KMS-11 (cell line): ENCODE measurements around the gene CTNS.

Experiments used
- H2AFZ ChIP-seq: fragments of 200-600 bp; sonication (generic); 2 replicates; pipeline ENCODE4 v1.6.1; 2016; ENCODE audit warnings: antibody characterized with exemption, mixed run types, low read depth
- H3K27ac ChIP-seq: fragments of 200-600 bp; sonication (generic); 2 replicates; pipeline ENCODE4 v1.6.1; 2016; ENCODE audit warnings: mild to moderate bottlenecking, mixed run types
- H3K27me3 ChIP-seq: fragments of 200-600 bp; sonication (generic); 2 replicates; pipeline ENCODE4 v1.6.1; 2017; ENCODE audit warnings: mild to moderate bottlenecking, low read depth, mixed run types, moderate library complexity; ENCODE audit not compliant: insufficient read depth
- H3K36me3 ChIP-seq: fragments of 200-600 bp; sonication (generic); 2 replicates; pipeline ENCODE4 v1.6.1; 2017; ENCODE audit warnings: mild to moderate bottlenecking, mixed run types; ENCODE audit not compliant: insufficient read depth
- H3K4me1 ChIP-seq: fragments of 200-600 bp; sonication (generic); 2 replicates; pipeline ENCODE4 v1.6.1; 2016; ENCODE audit warnings: mild to moderate bottlenecking, low read depth, mixed run types; ENCODE audit not compliant: poor library complexity, severe bottlenecking
- H3K4me2 ChIP-seq: fragments of 200-600 bp; sonication (generic); 2 replicates; pipeline ENCODE4 v1.7.0; 2016; ENCODE audit warnings: mild to moderate bottlenecking, mixed run types
- H3K4me3 ChIP-seq: fragments of 200-600 bp; sonication (generic); IDR thresholded peaks from 2 replicates; pipeline ENCODE4 v1.6.1; 2017; ENCODE audit warnings: low read depth, low read length, mixed read lengths; ENCODE audit not compliant: insufficient read depth
- H3K79me2 ChIP-seq: fragments of 200-600 bp; sonication (generic); 2 replicates; pipeline ENCODE4 v1.6.1; 2016; ENCODE audit warnings: low read depth, mixed run types; ENCODE audit not compliant: insufficient read depth
- H3K9ac ChIP-seq: fragments of 200-600 bp; sonication (generic); 2 replicates; pipeline ENCODE4 v1.6.1; 2016; ENCODE audit warnings: mild to moderate bottlenecking, mixed run types
- H4K20me1 ChIP-seq: fragments of 200-600 bp; sonication (generic); 2 replicates; pipeline ENCODE4 v1.6.1; 2016; ENCODE audit warnings: mild to moderate bottlenecking, mixed run types; ENCODE audit not compliant: insufficient read depth
- TF ChIP-seq, protein P1 (sequence below): fragments of 200-600 bp; sonication (generic); conservative IDR thresholded peaks from 2 replicates; pipeline ENCODE4 v1.6.1; 2017; ENCODE audit warnings: low read depth, mild to moderate bottlenecking, antibody characterized with exemption, low read length, moderate library complexity, mixed read lengths

Gene CTNS

DNA sequence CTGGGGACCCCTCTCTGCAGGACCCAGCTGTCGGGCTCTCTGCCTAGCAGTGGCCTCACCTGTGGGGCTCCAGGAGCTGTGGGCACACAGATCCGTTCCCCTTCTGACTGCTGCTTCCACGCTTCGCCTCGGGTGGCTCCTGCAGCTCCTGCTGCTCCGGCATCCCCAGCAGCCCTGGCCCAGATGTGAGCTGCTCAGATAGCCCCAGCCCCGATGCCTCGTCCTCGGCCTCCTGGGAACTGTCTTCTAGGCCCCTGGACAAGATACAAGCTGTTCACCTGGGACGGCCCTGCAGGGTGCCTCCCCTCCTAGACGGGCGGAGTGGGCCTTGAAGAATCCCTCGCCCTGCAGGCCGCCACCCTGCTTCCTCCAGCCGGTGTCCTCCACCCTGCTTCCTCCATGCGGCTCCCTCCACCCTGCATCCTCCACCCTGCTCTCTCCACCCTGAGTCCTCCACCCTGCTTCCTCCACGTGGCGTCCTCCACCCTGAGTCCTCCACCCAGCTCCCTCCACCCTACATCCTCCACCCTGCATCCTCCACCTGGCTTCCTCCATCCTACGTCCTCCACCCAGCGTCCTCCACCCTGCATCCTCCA lies 43.1 kb downstream of the CTNS start:
- H3K4me1 ChIP-seq = peaks cover 4% of the 10 kb centered on the region
- no peaks in the 10 kb centered on the region for H3K36me3 ChIP-seq
- no peaks in the 10 kb centered on the region for H4K20me1 ChIP-seq
- no peaks in the 10 kb centered on the region for H3K79me2 ChIP-seq
- no peak overlapping the region for H3K4me2 ChIP-seq
- H3K27me3 ChIP-seq = no peaks in the 10 kb centered on the region
- TF ChIP-seq, protein P1, sequence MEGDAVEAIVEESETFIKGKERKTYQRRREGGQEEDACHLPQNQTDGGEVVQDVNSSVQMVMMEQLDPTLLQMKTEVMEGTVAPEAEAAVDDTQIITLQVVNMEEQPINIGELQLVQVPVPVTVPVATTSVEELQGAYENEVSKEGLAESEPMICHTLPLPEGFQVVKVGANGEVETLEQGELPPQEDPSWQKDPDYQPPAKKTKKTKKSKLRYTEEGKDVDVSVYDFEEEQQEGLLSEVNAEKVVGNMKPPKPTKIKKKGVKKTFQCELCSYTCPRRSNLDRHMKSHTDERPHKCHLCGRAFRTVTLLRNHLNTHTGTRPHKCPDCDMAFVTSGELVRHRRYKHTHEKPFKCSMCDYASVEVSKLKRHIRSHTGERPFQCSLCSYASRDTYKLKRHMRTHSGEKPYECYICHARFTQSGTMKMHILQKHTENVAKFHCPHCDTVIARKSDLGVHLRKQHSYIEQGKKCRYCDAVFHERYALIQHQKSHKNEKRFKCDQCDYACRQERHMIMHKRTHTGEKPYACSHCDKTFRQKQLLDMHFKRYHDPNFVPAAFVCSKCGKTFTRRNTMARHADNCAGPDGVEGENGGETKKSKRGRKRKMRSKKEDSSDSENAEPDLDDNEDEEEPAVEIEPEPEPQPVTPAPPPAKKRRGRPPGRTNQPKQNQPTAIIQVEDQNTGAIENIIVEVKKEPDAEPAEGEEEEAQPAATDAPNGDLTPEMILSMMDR = no peak
- H3K27ac ChIP-seq = no peak overlapping the region
- no peak overlapping the region for H3K4me3 ChIP-seq
- H3K9ac ChIP-seq = no peak overlapping the region
- H2AFZ ChIP-seq = no peak overlapping the region

DNA sequence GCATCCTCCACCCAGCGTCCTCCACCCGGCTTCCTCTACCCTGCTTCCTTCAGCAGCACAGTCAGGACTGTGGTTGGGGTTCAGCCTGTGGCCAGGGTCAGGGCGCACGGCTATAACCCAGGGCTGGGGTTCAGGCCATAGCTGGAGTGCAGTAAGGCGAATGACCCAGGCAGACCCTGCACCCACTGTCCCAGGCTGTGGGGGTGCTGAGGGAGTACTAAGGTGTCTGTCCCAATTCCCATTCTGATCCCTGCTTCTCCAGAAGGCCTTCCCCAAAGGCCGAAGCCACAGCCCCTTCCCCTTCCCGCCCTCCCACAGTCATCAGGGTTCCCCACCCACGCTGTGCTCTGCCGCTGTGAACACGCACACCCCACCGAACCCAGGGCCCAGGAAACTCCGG lies 44.5 kb downstream of the CTNS start:
- H3K79me2 ChIP-seq = no peaks in the 10 kb centered on the region
- no peaks in the 10 kb centered on the region for H4K20me1 ChIP-seq
- H2AFZ ChIP-seq = no peak overlapping the region
- no peak overlapping the region for H3K9ac ChIP-seq
- no peaks in the 10 kb centered on the region for H3K36me3 ChIP-seq
- no peak overlapping the region for H3K27ac ChIP-seq
- H3K4me3 ChIP-seq = no peak overlapping the region
- H3K27me3 ChIP-seq = no peaks in the 10 kb centered on the region
- no peak overlapping the region for H3K4me2 ChIP-seq
- peaks cover 4% of the 10 kb centered on the region for H3K4me1 ChIP-seq
- TF ChIP-seq, protein P1 = no peak

DNA sequence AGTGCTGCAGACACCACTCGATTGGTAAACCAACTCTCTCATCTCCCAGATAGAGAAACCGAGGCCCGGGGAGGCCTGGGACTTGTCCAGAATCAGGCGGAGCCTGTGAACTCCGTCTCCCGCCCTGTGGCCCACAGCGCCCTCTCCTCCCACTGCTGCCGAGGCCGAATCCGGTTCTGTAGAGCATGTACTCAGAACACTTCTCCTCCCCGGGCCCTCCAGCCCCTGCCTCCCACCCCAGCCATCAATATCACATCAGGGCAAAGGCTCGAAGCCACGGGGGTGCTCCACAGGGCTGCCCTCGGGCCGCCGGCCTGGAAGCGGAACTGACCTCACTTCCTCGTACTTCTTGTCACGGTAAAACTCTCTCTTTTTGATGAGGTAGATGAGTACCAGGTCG lies 45.0 kb downstream of the CTNS start:
- Histone ChIP-seq H3K4me2 (no peak overlapping the region), H3K4me3 (no peak overlapping the region), H4K20me1 (no peaks in the 10 kb centered on the region), H2AFZ (no peak overlapping the region), H3K79me2 (no peaks in the 10 kb centered on the region), H3K4me1 (peaks cover 4% of the 10 kb centered on the region), H3K27me3 (no peaks in the 10 kb centered on the region), H3K27ac (no peak overlapping the region), H3K9ac (no peak overlapping the region), H3K36me3 (no peaks in the 10 kb centered on the region)
- TF ChIP-seq, protein P1 = no peak

DNA sequence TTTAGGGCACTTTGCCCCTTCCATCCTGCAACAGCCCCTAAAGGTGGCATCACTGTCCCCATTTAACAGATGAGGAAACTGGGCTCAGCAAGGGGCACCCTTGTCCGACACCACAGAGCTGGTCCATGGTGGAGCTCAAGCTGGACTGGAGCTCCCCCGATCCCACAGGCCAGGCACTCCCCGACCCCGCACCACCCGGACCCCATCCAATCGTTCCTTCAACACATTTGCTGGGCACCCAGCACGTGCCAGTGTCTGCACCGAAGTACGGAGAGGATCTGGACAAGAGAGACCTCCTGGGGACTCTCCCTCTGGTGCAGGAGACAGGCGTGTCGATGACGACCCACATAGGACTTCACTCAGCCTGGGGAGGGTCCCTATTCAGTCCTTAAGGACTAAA lies 45.5 kb downstream of the CTNS start:
- Histone ChIP-seq H3K36me3 (no peaks in the 10 kb centered on the region), H3K27ac (no peak overlapping the region), H3K4me3 (no peak overlapping the region), H3K9ac (no peak overlapping the region), H3K79me2 (no peaks in the 10 kb centered on the region), H4K20me1 (no peaks in the 10 kb centered on the region), H2AFZ (no peak overlapping the region), H3K4me2 (no peak overlapping the region), H3K27me3 (no peaks in the 10 kb centered on the region), H3K4me1 (peaks cover 4% of the 10 kb centered on the region)
- TF ChIP-seq, protein P1 = no peak
